Thyroid gland (tissue), 4 donors: Measurements from ENCODE around the gene ELMO3. TPM values are rescaled to one million over a fixed set of nuclear protein-coding genes. Genes with fewer than 3 reads are reported as not detected.
A peak's percentile ranks its signal among the peaks of the same experiment; 100 is the strongest.

Experiments
- DNase-seq, 2 donors: peaks; one replicate each; pipeline ENCODE4 v3.0.0-alpha.2; 2019
- H3K27ac ChIP-seq, 3 donors: fragments of 200-600 bp; sonication (generic); 1 replicate in 2 of 3; 2 replicates in 1 of 3; pipeline ENCODE4 v1.5.1; 2016 to 2019; ENCODE audit warnings: mild to moderate bottlenecking in 1 of 3, moderate library complexity in 1 of 3
- H3K27me3 ChIP-seq: fragments of 200-600 bp; sonication (generic); one replicate; pipeline ENCODE4 v1.5.1; 2019
- H3K36me3 ChIP-seq, 2 donors: fragments of 200-600 bp; sonication (generic); one replicate each; pipeline ENCODE4 v1.5.1; 2016 to 2019
- H3K4me1 ChIP-seq, 2 donors: fragments of 200-600 bp; sonication (generic); one replicate each; pipeline ENCODE4 v1.5.1; 2017 to 2019
- H3K4me3 ChIP-seq, 3 donors: fragments of 200-600 bp; sonication (generic); replicated peaks in 1 of 3; 1 replicate in 2 of 3; 2 replicates in 1 of 3; pipeline ENCODE4 v1.5.1; 2016; ENCODE audit warnings: mild to moderate bottlenecking in 1 of 3
- H3K9me3 ChIP-seq: fragments of 200-600 bp; sonication (generic); one replicate; pipeline ENCODE4 v1.5.1; 2017
- POLR2A ChIP-seq, 2 donors: fragments of 450-650 bp; IDR thresholded peaks; one replicate each; pipeline ENCODE4 v1.6.1; 2017; ENCODE audit warnings: antibody characterized with exemption in 2 of 2, mild to moderate bottlenecking in 2 of 2, moderate library complexity in 1 of 2
- WGBS, 2 donors: methylation state at CpG; one replicate each; pipeline ENCODE4 v1.1.5; 2017; 5-methylcytosine and 5-hydroxymethylcytosine counted together
- intact Hi-C: fragments of 100-400 bp; cut with DNase I; formaldehyde crosslinking; loops from one replicate; pipeline ENCODE4 v1.15.1; 2023
- total RNA-seq, 4 donors: library from RNA; depleted of rRNA; stranded (reverse); fragments of >200 nt; gene quantifications; one replicate each; pipeline ENCODE4 v1.2.3, GENCODE V29; 2016
- TF ChIP-seq, protein P1 (sequence below), 6 experiments: fragments of 200-600 bp in 3 of 6; fragments of 450-650 bp in 3 of 6; sonication (generic) in 3 of 6; IDR thresholded peaks; one replicate each; pipeline ENCODE4 v1.5.1; 2016 to 2019; ENCODE audit warnings: antibody characterized with exemption in 6 of 6, mild to moderate bottlenecking in 2 of 6, inconsistent platforms in 1 of 6, moderate library complexity in 1 of 6

The ELMO3 gene
- total RNA-seq, 4 donors from 2014 or later: 26.0 to 37.8 (median 30.0) TPM

DNA sequence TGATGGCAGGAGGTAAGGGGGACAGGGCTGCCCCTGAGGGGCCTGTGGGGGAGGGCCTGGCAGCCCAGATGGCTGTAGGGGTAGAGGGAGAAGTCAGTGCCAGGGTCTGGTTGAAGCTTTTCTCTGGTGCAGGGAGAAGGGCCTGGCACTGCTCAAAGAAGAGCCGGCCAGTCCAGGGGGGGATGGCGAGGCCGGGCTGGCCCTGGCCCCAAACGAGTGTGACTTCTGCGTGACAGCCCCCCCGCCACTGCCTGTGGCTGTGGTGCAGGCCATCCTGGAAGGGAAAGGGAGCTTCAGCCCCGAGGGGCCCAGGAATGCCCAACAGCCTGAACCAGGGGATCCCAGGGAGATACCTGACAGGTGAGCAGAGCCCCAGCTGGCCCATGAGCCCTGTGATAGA is 31.3 kb upstream of the ELMO3 start:
- Histone ChIP-seq H3K4me3 (no peak overlapping the region), H3K9me3 (no peaks in the 10 kb centered on the region), H3K36me3 (no peaks in the 10 kb centered on the region), H3K4me1 (peaks cover 46 to 49% of the 10 kb centered on the region in 2 donors), H3K27ac (no peak overlapping the region), H3K27me3 (no peaks in the 10 kb centered on the region)
- intact Hi-C loops: no loop called here
- TF ChIP-seq, protein P1, sequence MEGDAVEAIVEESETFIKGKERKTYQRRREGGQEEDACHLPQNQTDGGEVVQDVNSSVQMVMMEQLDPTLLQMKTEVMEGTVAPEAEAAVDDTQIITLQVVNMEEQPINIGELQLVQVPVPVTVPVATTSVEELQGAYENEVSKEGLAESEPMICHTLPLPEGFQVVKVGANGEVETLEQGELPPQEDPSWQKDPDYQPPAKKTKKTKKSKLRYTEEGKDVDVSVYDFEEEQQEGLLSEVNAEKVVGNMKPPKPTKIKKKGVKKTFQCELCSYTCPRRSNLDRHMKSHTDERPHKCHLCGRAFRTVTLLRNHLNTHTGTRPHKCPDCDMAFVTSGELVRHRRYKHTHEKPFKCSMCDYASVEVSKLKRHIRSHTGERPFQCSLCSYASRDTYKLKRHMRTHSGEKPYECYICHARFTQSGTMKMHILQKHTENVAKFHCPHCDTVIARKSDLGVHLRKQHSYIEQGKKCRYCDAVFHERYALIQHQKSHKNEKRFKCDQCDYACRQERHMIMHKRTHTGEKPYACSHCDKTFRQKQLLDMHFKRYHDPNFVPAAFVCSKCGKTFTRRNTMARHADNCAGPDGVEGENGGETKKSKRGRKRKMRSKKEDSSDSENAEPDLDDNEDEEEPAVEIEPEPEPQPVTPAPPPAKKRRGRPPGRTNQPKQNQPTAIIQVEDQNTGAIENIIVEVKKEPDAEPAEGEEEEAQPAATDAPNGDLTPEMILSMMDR (IDR thresholded peaks at IDR 0.05): no peak
- no peak for TF ChIP-seq POLR2A (IDR thresholded peaks at IDR 0.05)
- DNase-seq: no peak
- WGBS, 2 donors: 91 to 96% methylated on average over 4 to 7 of the region's 7 CpGs

DNA sequence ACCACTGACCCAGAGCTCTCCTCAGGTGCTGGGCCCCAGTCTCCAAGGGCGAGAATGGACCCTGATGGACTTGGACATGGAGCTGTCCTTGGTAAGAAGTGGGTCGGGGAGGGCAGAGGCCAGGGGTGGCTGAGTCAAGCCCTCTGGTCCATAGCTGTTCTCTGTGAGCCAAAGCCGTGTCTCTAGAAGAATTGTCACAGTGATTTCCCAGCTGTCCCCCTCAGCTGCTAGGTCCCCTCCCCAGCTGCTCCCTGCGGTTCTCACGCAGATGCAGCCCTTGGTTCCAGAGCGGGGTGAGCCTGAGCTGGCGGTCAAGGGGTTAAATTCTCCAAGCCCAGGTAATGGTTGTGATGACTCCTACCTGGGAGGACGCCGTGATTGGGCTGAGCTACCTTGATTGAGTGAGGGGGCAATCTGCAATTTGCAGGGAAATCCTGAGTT is 29.9 kb upstream of the ELMO3 start:
- Histone ChIP-seq H3K9me3 (no peaks in the 10 kb centered on the region), H3K27me3 (no peaks in the 10 kb centered on the region), H3K4me1 (peaks cover 38 to 45% of the 10 kb centered on the region in 2 donors), H3K4me3 (no peak overlapping the region), H3K27ac (no peak overlapping the region), H3K36me3 (no peaks in the 10 kb centered on the region)
- intact Hi-C loops: no loop called here
- DNase-seq: no peak
- TF ChIP-seq, protein P1 (IDR thresholded peaks at IDR 0.05): no peak
- 67 to 75% methylated on average over 7 to 8 of the region's 9 CpGs for WGBS, 2 donors

DNA sequence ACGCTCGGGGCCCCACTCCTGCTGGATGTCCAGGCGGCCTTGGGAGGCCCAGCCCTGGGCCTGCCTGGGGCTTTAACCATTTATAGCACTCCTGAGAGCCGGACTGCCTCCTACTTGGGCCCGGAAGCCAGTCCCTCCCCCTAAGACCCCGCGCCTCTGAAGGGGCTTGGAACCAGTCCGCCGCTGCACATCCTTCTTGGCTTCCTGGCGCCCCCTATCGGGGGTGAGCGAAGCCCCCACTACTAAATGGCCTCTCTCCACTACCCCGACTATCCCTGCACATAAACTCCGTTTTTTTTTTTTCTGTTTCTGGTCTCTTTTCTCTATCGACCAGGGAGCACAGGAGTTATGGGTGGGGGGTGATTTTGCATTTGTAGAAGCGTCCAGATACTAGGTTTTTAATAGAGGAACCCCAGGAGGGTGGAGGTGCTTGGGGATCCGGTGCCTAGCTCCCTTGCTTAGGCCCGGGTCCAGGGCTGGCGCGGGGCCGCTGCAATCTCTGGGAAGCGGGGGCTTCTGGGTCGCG is 29.2 kb upstream of the ELMO3 start:
- Histone ChIP-seq H3K9me3 (no peaks in the 10 kb centered on the region), H3K27me3 (no peaks in the 10 kb centered on the region), H3K4me3 (peak overlapping the region in 2 of 3 donors; percentile 32 to 48), H3K27ac (peak overlapping the region; percentile 76 to 97 (median 91)), H3K4me1 (peaks cover 37 to 43% of the 10 kb centered on the region in 2 donors), H3K36me3 (no peaks in the 10 kb centered on the region)
- 10 to 28% methylated on average over 17 to 19 of the region's 24 CpGs for WGBS, 2 donors
- intact Hi-C loops: no loop called here
- peak in 1 of 2 donors; percentile 31 for DNase-seq
- TF ChIP-seq, protein P1 (IDR thresholded peaks at IDR 0.05): peak in 2 of 6 experiments; percentile 15 to 36
- TF ChIP-seq POLR2A (IDR thresholded peaks at IDR 0.05): no peak

DNA sequence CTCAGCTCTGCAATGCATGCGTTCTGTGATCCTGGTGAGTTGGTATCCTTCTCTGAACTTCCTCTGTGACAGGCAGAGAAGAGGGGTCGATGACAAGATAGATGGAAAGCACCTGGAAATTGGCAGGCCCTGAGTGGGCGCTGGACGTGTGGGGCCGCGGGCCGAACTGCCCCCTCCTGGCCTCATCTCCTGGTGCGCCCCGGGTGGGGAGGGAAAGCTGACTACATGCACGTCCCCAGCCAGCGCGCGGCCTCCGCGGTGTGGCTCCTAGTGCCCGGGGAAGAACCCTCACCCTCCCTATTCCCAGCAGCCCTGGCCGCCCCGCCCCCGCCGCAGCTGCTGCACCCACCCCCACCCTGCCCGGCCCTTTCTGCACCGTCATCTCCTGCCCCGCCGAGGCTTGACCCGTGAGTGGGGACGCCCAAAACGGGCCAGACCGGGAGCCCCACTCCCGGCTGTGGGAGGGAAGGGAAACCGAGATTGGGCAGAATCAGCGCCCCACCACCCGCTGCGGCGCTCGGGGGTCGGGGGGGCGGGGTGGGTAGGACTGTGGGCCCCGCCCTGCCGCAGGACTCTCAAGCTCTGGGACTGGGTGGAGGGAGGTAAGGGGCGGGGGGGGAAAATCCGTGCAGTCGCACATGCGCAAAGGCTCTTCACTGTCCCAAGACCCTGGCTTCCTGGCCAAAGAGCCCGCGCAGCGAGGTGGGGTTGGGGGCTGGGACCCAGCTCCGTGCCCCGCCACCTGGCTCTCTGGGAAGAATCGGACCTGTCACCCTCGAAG is 28.6 kb upstream of the ELMO3 start, which contains the start of gene NOL3:
Gene NOL3, plus strand, starts transcription at position 371 of the 781 bp plus-strand sequence.
- intact Hi-C loops: no loop called here
- peak in 1 of 2 donors; percentile 59 for TF ChIP-seq POLR2A (IDR thresholded peaks at IDR 0.05)
- TF ChIP-seq, protein P1 (IDR thresholded peaks at IDR 0.05): no peak
- WGBS, 2 donors: 0% methylated on average over 2 to 13 of the region's 50 CpGs
- H3K4me1 ChIP-seq: peaks cover 31 to 43% of the 10 kb centered on the region in 2 donors
- H3K27me3 ChIP-seq: no peaks in the 10 kb centered on the region
- DNase-seq: peak; percentile 88 to 89
- H3K9me3 ChIP-seq: no peaks in the 10 kb centered on the region
- H3K27ac ChIP-seq: peak within 1 kb of the TSS; percentile 76 to 97 (median 91)
- peak within 1 kb of the TSS in 2 of 3 donors; percentile 32 to 48 for H3K4me3 ChIP-seq
- no peaks in the 10 kb centered on the region for H3K36me3 ChIP-seq
